Measurements from ENCODE around the gene TTC32. TPM values are rescaled to one million over a fixed set of nuclear protein-coding genes. Genes with fewer than 3 reads are reported as not detected.

The TTC32 gene
- total and polyA plus RNA-seq, 2 of the 4 experiments (the other 2 are of a cell fraction): 1.1 to 3.9 TPM

DNA sequence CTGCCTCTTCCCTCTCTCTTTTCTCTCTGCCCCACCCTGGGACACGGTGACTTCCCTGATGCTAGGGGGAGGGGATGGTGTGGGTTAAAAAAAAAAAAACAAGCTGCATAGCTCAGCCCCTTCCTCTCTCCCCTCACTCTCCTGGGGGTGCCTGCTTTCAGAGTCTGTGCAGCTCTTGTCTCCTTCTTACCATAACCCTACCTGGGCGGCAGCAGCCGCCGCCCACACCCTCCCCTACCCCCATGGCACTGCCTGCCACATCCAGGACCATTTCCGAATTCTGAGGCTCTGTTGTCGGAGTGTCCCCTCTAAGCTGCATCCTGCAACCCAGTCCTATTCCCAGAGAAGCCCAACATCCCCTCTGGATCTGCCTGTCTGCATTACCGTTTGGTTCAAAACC, 16.0 kb downstream of the TTC32 start:
- Histone ChIP-seq H3K23ac (ENCODE audit: low read depth, low read length) (no peak overlapping the region), H2AFZ (replicated peaks; ENCODE audit: low read length, poor library complexity) (no peak overlapping the region), H3K9me1 (ENCODE audit: insufficient read depth, low read length) (0 out of 2 replicates have a peak, but pooled peaks cover 3% of the 10 kb centered on the region), H2AK5ac (ENCODE audit: low read depth, low read length) (no peak overlapping the region), H4K5ac (ENCODE audit: low read depth, low read length) (no peak overlapping the region), H3K4me2 (ENCODE audit: low read depth, low read length) (no peak overlapping the region), H3K9ac (ENCODE audit: low read depth, low read length) (no peak overlapping the region), H3K27ac (ENCODE audit: insufficient read depth, low read length) (no peak overlapping the region), H3K56ac (ENCODE audit: extremely low read depth, insufficient read depth, low read length) (no peak overlapping the region), H3K4ac (ENCODE audit: low read depth, low read length) (no peak overlapping the region), H2BK20ac (ENCODE audit: low read depth, low read length) (no peak overlapping the region), H4K91ac (ENCODE audit: insufficient read depth, low read depth, low read length) (no peak overlapping the region), H3K9me3 (ENCODE audit: control insufficient read depth, insufficient read depth, low read length) (no peaks in the 10 kb centered on the region), H3K4me1 (ENCODE audit: control insufficient read depth, insufficient read depth, low read length) (peaks cover 2% of the 10 kb centered on the region; the same call in 1 of the 2 replicates), H3K36me3 (ENCODE audit: control insufficient read depth, insufficient read depth, low read length) (no peaks in the 10 kb centered on the region), H3K4me3 (ENCODE audit: insufficient read depth, low read depth, low read length) (no peak overlapping the region), H3K18ac (ENCODE audit: low read depth, low read length) (no peak overlapping the region), H2BK120ac (ENCODE audit: low read depth, low read length) (no peak overlapping the region), H4K8ac (ENCODE audit: low read depth in 2 of 2, low read length in 2 of 2) (no peak overlapping the region), H4K20me1 (ENCODE audit: insufficient read depth, low read length) (no peaks in the 10 kb centered on the region), H2AK9ac (replicated peaks; ENCODE audit: low read depth, low read length, poor library complexity) (no peak overlapping the region), H3K27me3 (ENCODE audit: control insufficient read depth, insufficient read depth, low read length) (peaks cover 11% of the 10 kb centered on the region), H3K79me1 (ENCODE audit: low read depth in 1 of 2, low read length in 2 of 2) (no peaks in the 10 kb centered on the region), H3K14ac (replicated peaks; ENCODE audit: low read depth, low read length) (no peak overlapping the region), H2BK15ac (ENCODE audit: low read depth, low read length) (no peak overlapping the region), H2BK5ac (ENCODE audit: low read depth, low read length, poor library complexity, severe bottlenecking) (no peak overlapping the region)
- in situ Hi-C loops (cut with MboI; ENCODE audit: low sequenced_read_pairs): no loop called here
- WGBS, 2 experiments (ENCODE audit: extremely low coverage in 2 of 2, insufficient read length in 1 of 2): 80% methylated on average over 5 of the region's 7 CpGs; no CpG with 5 or more reads in 1 of the 2 experiments
- ChIA-PET CTCF (interaction anchor here (0.6 kb wide), 1 partner anchor 130 kb away, joined by 3 read pairs; no protein-coding TSS in a partner anchor), POLR2A (ENCODE audit: unreplicated experiment) (no interaction called here)
- dilution Hi-C loops (cut with HindIII; ENCODE audit: low sequenced_read_pairs, unreplicated experiment): no loop called here
- intact Hi-C loops (cut with micrococcal nuclease): no loop called here
- TF ChIP-seq, protein P1, sequence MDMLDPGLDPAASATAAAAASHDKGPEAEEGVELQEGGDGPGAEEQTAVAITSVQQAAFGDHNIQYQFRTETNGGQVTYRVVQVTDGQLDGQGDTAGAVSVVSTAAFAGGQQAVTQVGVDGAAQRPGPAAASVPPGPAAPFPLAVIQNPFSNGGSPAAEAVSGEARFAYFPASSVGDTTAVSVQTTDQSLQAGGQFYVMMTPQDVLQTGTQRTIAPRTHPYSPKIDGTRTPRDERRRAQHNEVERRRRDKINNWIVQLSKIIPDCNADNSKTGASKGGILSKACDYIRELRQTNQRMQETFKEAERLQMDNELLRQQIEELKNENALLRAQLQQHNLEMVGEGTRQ (IDR thresholded peaks at IDR 0.05; ENCODE audit: low read depth, low read length): no peak
- ATAC-seq (ENCODE audit: low read depth): no peak
- DNase-seq: no peak
- BruUV-seq (replicated peaks): no TSS peak

Data from IMR-90 (cell line).